ENCODE measurements around the gene KCNF1. TPM values are rescaled to one million over a fixed set of nuclear protein-coding genes. Genes with fewer than 3 reads are reported as not detected.

KCNF1 gene
- polyA plus RNA-seq, 1 donor from 2014 or later = 11.4 TPM

GRCh38 chr2:10875126-10875525 is 36.6 kb upstream of the KCNF1 start:
- TF ChIP-seq EZH2 (IDR thresholded peaks at IDR 0.05; ENCODE audit: borderline replicate concordance, insufficient read depth, low read length, poor library complexity, severe bottlenecking) = no peak
- TF ChIP-seq POLR2AphosphoS5 (IDR thresholded peaks at IDR 0.05) = no peak
- no peak for TF ChIP-seq SMC3 (conservative IDR thresholded peaks at IDR 0.05; ENCODE audit: poor library complexity)
- no peak for TF ChIP-seq MXI1 (conservative IDR thresholded peaks at IDR 0.05; ENCODE audit: poor library complexity, severe bottlenecking)
- TF ChIP-seq RAD21 (conservative IDR thresholded peaks at IDR 0.05) = no peak
- no peak for TF ChIP-seq CTCF (IDR thresholded peaks at IDR 0.05; ENCODE audit: poor library complexity, severe bottlenecking)
- no peak for TF ChIP-seq EP300 (conservative IDR thresholded peaks at IDR 0.05; ENCODE audit: poor library complexity, severe bottlenecking)
- H3K4me2 ChIP-seq (ENCODE audit: low read length) = no peak overlapping the region
- no peak overlapping the region for H3K27ac ChIP-seq (ENCODE audit: low read length)
- no peak overlapping the region for H3K4me3 ChIP-seq (ENCODE audit: low read length)
- H3K79me2 ChIP-seq (replicated peaks; ENCODE audit: insufficient read depth, low read length) = no peaks in the 10 kb centered on the region
- H3K36me3 ChIP-seq (ENCODE audit: insufficient read depth, low read length) = no peaks in the 10 kb centered on the region
- no peaks in the 10 kb centered on the region for H3F3A ChIP-seq (ENCODE audit: insufficient read depth, low read length, poor library complexity, severe bottlenecking)
- peaks cover 5% of the 10 kb centered on the region for H3K9me3 ChIP-seq (ENCODE audit: low read length)
- no peak overlapping the region for H2AFZ ChIP-seq (ENCODE audit: low read depth, low read length)
- no peaks in the 10 kb centered on the region for H3K9me2 ChIP-seq (ENCODE audit: insufficient read depth, low read length)
- no peaks in the 10 kb centered on the region for H4K20me1 ChIP-seq (ENCODE audit: insufficient read depth)
- no peaks in the 10 kb centered on the region for H3K27me3 ChIP-seq (ENCODE audit: insufficient read depth, low read depth, low read length)
- no peak overlapping the region for H3K9ac ChIP-seq (ENCODE audit: low read length)

- Histone ChIP-seq H3K36me3 (ENCODE audit: insufficient read depth, low read length) (no peaks in the 10 kb centered on the region), H3K9me2 (ENCODE audit: insufficient read depth, low read length) (no peaks in the 10 kb centered on the region), H3K9ac (ENCODE audit: low read length) (no peak overlapping the region), H3K4me3 (ENCODE audit: low read length) (no peak overlapping the region), H2AFZ (ENCODE audit: low read depth, low read length) (no peak overlapping the region), H3K27me3 (ENCODE audit: insufficient read depth, low read depth, low read length) (no peaks in the 10 kb centered on the region), H4K20me1 (ENCODE audit: insufficient read depth) (no peaks in the 10 kb centered on the region), H3K9me3 (ENCODE audit: low read length) (peaks cover 5% of the 10 kb centered on the region), H3K79me2 (replicated peaks; ENCODE audit: insufficient read depth, low read length) (no peaks in the 10 kb centered on the region), H3K4me2 (ENCODE audit: low read length) (no peak overlapping the region), H3F3A (ENCODE audit: insufficient read depth, low read length, poor library complexity, severe bottlenecking) (no peaks in the 10 kb centered on the region), H3K27ac (ENCODE audit: low read length) (no peak overlapping the region)
- no peak for TF ChIP-seq RAD21 (conservative IDR thresholded peaks at IDR 0.05)
- TF ChIP-seq EP300 (conservative IDR thresholded peaks at IDR 0.05; ENCODE audit: poor library complexity, severe bottlenecking) = no peak
- TF ChIP-seq REST (IDR thresholded peaks at IDR 0.05; ENCODE audit: borderline replicate concordance) = no peak
- no peak for TF ChIP-seq TAF1 (IDR thresholded peaks at IDR 0.05; ENCODE audit: low read depth)
- no peak for TF ChIP-seq MXI1 (conservative IDR thresholded peaks at IDR 0.05; ENCODE audit: poor library complexity, severe bottlenecking)
- TF ChIP-seq POLR2AphosphoS5 (IDR thresholded peaks at IDR 0.05) = no peak
- TF ChIP-seq EZH2 (IDR thresholded peaks at IDR 0.05; ENCODE audit: borderline replicate concordance, insufficient read depth, low read length, poor library complexity, severe bottlenecking) = no peak
- TF ChIP-seq CTCF (IDR thresholded peaks at IDR 0.05; ENCODE audit: poor library complexity, severe bottlenecking) = no peak
- TF ChIP-seq SMC3 (conservative IDR thresholded peaks at IDR 0.05; ENCODE audit: poor library complexity) = no peak
Observed at GRCh38 chr2:10876394-10876793, 35.3 kb upstream of the KCNF1 start.
